Fibroblast of lung (primary cell): ENCODE data around the gene MAPKAP1.

Experiments used
- CTCF ChIP-seq, 2 donors: IDR thresholded peaks in 1 of 2; conservative IDR thresholded peaks in 1 of 2; 1 replicate in 1 of 2; 2 replicates in 1 of 2; pipeline ENCODE4 v1.5.1; 2011 to 2012; ENCODE audit warnings: low read length in 2 of 2, control low read depth in 1 of 2, inconsistent platforms in 1 of 2, low read depth in 1 of 2, mild to moderate bottlenecking in 1 of 2
- EZH2 ChIP-seq: IDR thresholded peaks from 2 replicates; pipeline ENCODE4 v1.5.1; 2012; ENCODE audit warnings: low read length, control low read depth, mild to moderate bottlenecking; ENCODE audit errors: missing control alignments

GRCh38 chr9:125656560-125656959, 50.4 kb downstream of the MAPKAP1 start:
- no peak for TF ChIP-seq CTCF (conservative IDR thresholded peaks at IDR 0.05 in 1 of 2, IDR thresholded peaks at IDR 0.05 in 1 of 2; ENCODE audit: low read depth in 1 of 2, low read length in 2 of 2)
- no peak for TF ChIP-seq EZH2
